Lower lobe of right lung (tissue), 2 donors: ENCODE results near the gene PPP1R7. TPM values are rescaled to one million over a fixed set of nuclear protein-coding genes. Genes with fewer than 3 reads are reported as not detected.

ENCODE experiments used
- ATAC-seq, 2 donors: fragments of 200-7000 bp; cut with Tn5 transposase; one replicate each; pipeline ENCODE4 v1.9.1; 2020 to 2022; ENCODE audit warnings: mild to moderate bottlenecking in 2 of 2, moderate library complexity in 2 of 2
- DNase-seq: peaks from one replicate; pipeline ENCODE4 v3.0.0-alpha.2; 2020
- H3K27ac ChIP-seq: fragments of 200-600 bp; one replicate; pipeline ENCODE4 v1.8.0; 2022
- H3K27me3 ChIP-seq: fragments of 200-600 bp; one replicate; pipeline ENCODE4 v1.8.0; 2022; ENCODE audit warnings: low read depth
- H3K36me3 ChIP-seq: fragments of 200-600 bp; one replicate; pipeline ENCODE4 v1.8.0; 2022; ENCODE audit warnings: mild to moderate bottlenecking
- H3K4me1 ChIP-seq: fragments of 200-600 bp; one replicate; pipeline ENCODE4 v1.8.0; 2022
- H3K4me3 ChIP-seq: fragments of 200-600 bp; one replicate; pipeline ENCODE4 v1.8.0; 2022; ENCODE audit warnings: mild to moderate bottlenecking
- H3K9me3 ChIP-seq: fragments of 200-600 bp; one replicate; pipeline ENCODE4 v1.8.0; 2022
- CTCF ChIP-seq: fragments of 200-600 bp; IDR thresholded peaks from one replicate; pipeline ENCODE4 v1.8.0; 2022; ENCODE audit warnings: antibody characterized with exemption, mild to moderate bottlenecking
- intact Hi-C: fragments of 100-400 bp; cut with DNase I; formaldehyde crosslinking; loops from one replicate; pipeline ENCODE4 v1.11.0; 2022
- total RNA-seq: library from RNA; stranded (reverse); fragmentation: NEBNext Ultra II Directional; extraction: Animal tissue kit (Norgen Biotek cat#: 25700); gene quantifications from one replicate; pipeline ENCODE4 v1.2.1, GENCODE V29; 2021
- donor health status: DM: no; HTN: yes; CAD: no; lungs with severe emphysema.

Gene PPP1R7
- total RNA-seq, 1 donor from 2014 or later, result 58.9 TPM

- intact Hi-C loops, result no loop called here
- Histone ChIP-seq H3K4me1 (peaks cover 23% of the 10 kb centered on the region), H3K4me3 (no peak overlapping the region), H3K9me3 (no peaks in the 10 kb centered on the region), H3K27ac (no peak overlapping the region), H3K36me3 (peaks cover 57% of the 10 kb centered on the region), H3K27me3 (no peaks in the 10 kb centered on the region)
- DNase-seq (no peak), ATAC-seq (no peak)
- TF ChIP-seq CTCF, result no peak
Measured at GRCh38 chr2:241154915-241155314, 4.6 kb downstream of the PPP1R7 start.

- H3K27ac ChIP-seq, result no peak overlapping the region
- DNase-seq (no peak), ATAC-seq (no peak)
- H3K4me1 ChIP-seq, result peaks cover 20% of the 10 kb centered on the region
- intact Hi-C loops, result no loop called here
- peaks cover 66% of the 10 kb centered on the region for H3K36me3 ChIP-seq
- no peak for TF ChIP-seq CTCF
- no peaks in the 10 kb centered on the region for H3K27me3 ChIP-seq
- H3K9me3 ChIP-seq, result no peaks in the 10 kb centered on the region
- H3K4me3 ChIP-seq, result no peak overlapping the region
Measured at GRCh38 chr2:241155936-241156335, 5.7 kb downstream of the PPP1R7 start.

- DNase-seq (no peak), ATAC-seq (peak in 1 of 2 donors; percentile 31)
- Histone ChIP-seq H3K27ac (no peak overlapping the region), H3K36me3 (peaks cover 69% of the 10 kb centered on the region), H3K4me1 (peaks cover 10% of the 10 kb centered on the region), H3K27me3 (no peaks in the 10 kb centered on the region), H3K9me3 (no peaks in the 10 kb centered on the region), H3K4me3 (no peak overlapping the region)
- intact Hi-C loops, result no loop called here
- no peak for TF ChIP-seq CTCF
Measured at GRCh38 chr2:241156971-241157441, 6.7 kb downstream of the PPP1R7 start.

GRCh38 chr2:241157841-241158545 is 7.7 kb downstream of the PPP1R7 start:
- intact Hi-C loops, result no loop called here
- H3K27ac ChIP-seq, result no peak overlapping the region
- no peak for ATAC-seq
- H3K27me3 ChIP-seq, result no peaks in the 10 kb centered on the region
- H3K36me3 ChIP-seq, result peaks cover 71% of the 10 kb centered on the region
- H3K4me3 ChIP-seq, result no peak overlapping the region
- DNase-seq, result no peak
- no peak for TF ChIP-seq CTCF
- H3K9me3 ChIP-seq, result no peaks in the 10 kb centered on the region
- H3K4me1 ChIP-seq, result peaks cover 13% of the 10 kb centered on the region

- Histone ChIP-seq H3K9me3 (no peaks in the 10 kb centered on the region), H3K36me3 (peaks cover 72% of the 10 kb centered on the region), H3K27ac (no peak overlapping the region), H3K4me1 (peaks cover 13% of the 10 kb centered on the region), H3K27me3 (no peaks in the 10 kb centered on the region), H3K4me3 (no peak overlapping the region)
- intact Hi-C loops, result no loop called here
- TF ChIP-seq CTCF, result no peak
- DNase-seq (no peak), ATAC-seq (no peak)
Measured at GRCh38 chr2:241158546-241158900, 8.3 kb downstream of the PPP1R7 start.
